ENCODE data around the gene ITPKB.
"Not testable (repeated sequence)": the region's sequence is repeated elsewhere in the genome, so short reads cannot be mapped to it uniquely, and the experiment has no call there.

The ITPKB gene

DNA sequence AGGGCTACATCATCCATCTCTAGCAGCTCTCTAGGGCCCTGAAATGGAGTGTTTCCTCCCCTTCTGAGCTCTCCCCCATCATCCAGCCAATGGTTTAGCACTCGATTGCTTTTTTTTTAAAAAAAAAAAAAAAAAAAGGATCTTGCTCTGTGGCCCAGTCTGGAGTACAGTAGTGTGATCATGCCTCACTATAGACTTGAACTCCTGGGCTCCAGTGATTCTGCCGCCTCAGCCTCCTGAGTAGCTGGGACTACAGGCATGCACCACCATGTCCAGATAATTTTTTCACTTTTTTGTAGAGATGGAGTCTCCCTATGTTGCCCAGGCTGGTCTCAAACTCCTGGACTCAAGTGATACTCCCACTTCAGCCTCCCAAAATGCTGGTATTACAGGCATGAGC is 12.1 kb upstream of the ITPKB start:
- H2BK12ac ChIP-seq (ENCODE audit: low read length) = no peak overlapping the region
- H2BK120ac ChIP-seq (ENCODE audit: low read depth, low read length) = no peak overlapping the region
- no peak overlapping the region for H3K4me2 ChIP-seq (ENCODE audit: insufficient read depth, low read length, poor library complexity, severe bottlenecking)
- no peak overlapping the region for H4K91ac ChIP-seq (ENCODE audit: low read depth, low read length, poor library complexity)
- H3K9me3 ChIP-seq (replicated peaks in 1 of 2; ENCODE audit: control insufficient read depth in 2 of 2, insufficient read depth in 1 of 2, low read depth in 1 of 2, low read length in 2 of 2) = no peaks in the 10 kb centered on the region
- no peak overlapping the region for H3K23ac ChIP-seq (ENCODE audit: low read depth, low read length, poor library complexity)
- no peak overlapping the region for H4K8ac ChIP-seq (ENCODE audit: low read depth, low read length)
- H3K4me3 ChIP-seq (ENCODE audit: low read length in 2 of 2) = no peak overlapping the region
- H3K14ac ChIP-seq (ENCODE audit: low read length) = no peak overlapping the region
- no peaks in the 10 kb centered on the region for H3K79me1 ChIP-seq (ENCODE audit: low read depth, low read length)
- H2AK5ac ChIP-seq (ENCODE audit: low read depth, low read length) = no peak overlapping the region
- no CpG with 5 or more reads among the region's 2 CpGs for WGBS, 2 donors (ENCODE audit: extremely low coverage in 2 of 2, insufficient read length in 2 of 2, insufficient replicate concordance in 1 of 2)
- H3K27me3 ChIP-seq (ENCODE audit: control insufficient read depth in 3 of 3, insufficient read depth in 3 of 3, low read depth in 1 of 3, low read length in 3 of 3) = peaks cover 0 to 12% (median 0%) of the 10 kb centered on the region in 3 experiments
- no peak overlapping the region for H3K18ac ChIP-seq (ENCODE audit: low read length)
- no peak overlapping the region for H2BK15ac ChIP-seq (ENCODE audit: low read length)
- no peak for DNase-seq (ENCODE audit: low spot score)
- no peaks in the 10 kb centered on the region for H3K4me1 ChIP-seq (ENCODE audit: control insufficient read depth in 2 of 2, insufficient read depth in 1 of 2, low read depth in 1 of 2, low read length in 2 of 2)
- H3K36me3 ChIP-seq (replicated peaks in 1 of 2; ENCODE audit: control insufficient read depth in 2 of 2, insufficient read depth in 2 of 2, low read length in 2 of 2) = no peaks in the 10 kb centered on the region
- H3K27ac ChIP-seq (replicated peaks; ENCODE audit: low read length) = no peak overlapping the region
- H3K4ac ChIP-seq (ENCODE audit: low read length) = no peak overlapping the region
- H2BK5ac ChIP-seq (ENCODE audit: low read length) = no peak overlapping the region
- H2AFZ ChIP-seq (ENCODE audit: low read length) = no peak overlapping the region
- no peak overlapping the region for H3K9ac ChIP-seq (ENCODE audit: low read depth, low read length, poor library complexity)

DNA sequence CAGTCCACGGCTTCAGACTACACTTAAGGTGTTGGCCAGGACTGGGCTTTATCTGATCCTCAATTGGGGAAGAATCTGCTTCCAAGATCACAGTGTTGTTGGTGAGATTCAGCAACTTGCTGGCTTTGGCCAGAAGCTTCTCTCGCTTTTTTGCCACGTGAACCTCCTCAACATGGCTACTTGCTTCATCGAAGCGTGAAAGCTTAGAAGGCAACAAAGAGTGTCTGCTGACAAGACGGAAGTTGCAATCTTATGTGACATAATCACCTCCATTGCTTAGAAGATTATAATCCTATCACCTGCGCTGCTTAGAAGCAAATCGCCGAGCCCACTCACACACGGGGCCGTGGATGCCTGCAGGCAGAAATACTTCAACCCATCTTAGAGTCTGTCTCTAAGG is 10.4 kb upstream of the ITPKB start:
- no peak for DNase-seq (ENCODE audit: low spot score)
- Histone ChIP-seq H2BK5ac (ENCODE audit: low read length) (no peak overlapping the region), H2BK12ac (ENCODE audit: low read length) (no peak overlapping the region), H3K9me3 (replicated peaks in 1 of 2; ENCODE audit: control insufficient read depth in 2 of 2, insufficient read depth in 1 of 2, low read depth in 1 of 2, low read length in 2 of 2) (no peaks in the 10 kb centered on the region), H3K79me1 (ENCODE audit: low read depth, low read length) (no peaks in the 10 kb centered on the region), H3K23ac (ENCODE audit: low read depth, low read length, poor library complexity) (no peak overlapping the region), H3K14ac (ENCODE audit: low read length) (no peak overlapping the region), H3K36me3 (replicated peaks in 1 of 2; ENCODE audit: control insufficient read depth in 2 of 2, insufficient read depth in 2 of 2, low read length in 2 of 2) (no peaks in the 10 kb centered on the region), H3K4me2 (ENCODE audit: insufficient read depth, low read length, poor library complexity, severe bottlenecking) (no peak overlapping the region), H4K91ac (ENCODE audit: low read depth, low read length, poor library complexity) (no peak overlapping the region), H3K9ac (ENCODE audit: low read depth, low read length, poor library complexity) (no peak overlapping the region), H2BK120ac (ENCODE audit: low read depth, low read length) (no peak overlapping the region), H3K27ac (replicated peaks; ENCODE audit: low read length) (no peak overlapping the region), H4K8ac (ENCODE audit: low read depth, low read length) (no peak overlapping the region), H3K18ac (ENCODE audit: low read length) (no peak overlapping the region), H3K4me1 (ENCODE audit: control insufficient read depth in 2 of 2, insufficient read depth in 1 of 2, low read depth in 1 of 2, low read length in 2 of 2) (no peaks in the 10 kb centered on the region), H2AK5ac (ENCODE audit: low read depth, low read length) (no peak overlapping the region), H3K4ac (ENCODE audit: low read length) (no peak overlapping the region), H3K27me3 (ENCODE audit: control insufficient read depth in 3 of 3, insufficient read depth in 3 of 3, low read depth in 1 of 3, low read length in 3 of 3) (peaks cover 0 to 12% (median 0%) of the 10 kb centered on the region in 3 experiments), H3K4me3 (ENCODE audit: low read length in 2 of 2) (no peak overlapping the region), H2BK15ac (ENCODE audit: low read length) (no peak overlapping the region), H2AFZ (ENCODE audit: low read length) (no peak overlapping the region)
- no CpG with 5 or more reads among the region's 11 CpGs for WGBS, 2 donors (ENCODE audit: extremely low coverage in 2 of 2, insufficient read length in 2 of 2, insufficient replicate concordance in 1 of 2)

DNA sequence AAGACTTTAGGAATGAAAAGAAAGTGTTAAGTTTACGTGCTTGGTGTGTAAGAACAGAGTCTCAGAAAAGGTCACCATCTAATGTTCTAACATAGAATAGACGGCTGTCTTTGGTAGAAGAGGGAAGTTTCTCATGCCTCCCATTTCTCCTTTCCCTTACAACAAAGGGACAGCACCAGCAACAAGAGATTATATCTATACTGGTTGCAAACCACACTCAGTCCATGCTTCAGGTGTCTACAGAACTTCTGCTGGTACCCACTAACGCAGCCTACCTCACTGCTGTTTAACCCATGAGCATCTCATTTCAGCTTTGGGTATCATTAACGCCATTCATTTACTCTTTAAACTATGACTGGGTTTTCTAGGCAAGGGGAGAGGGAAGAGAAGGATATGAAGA is 9.2 kb upstream of the ITPKB start:
- Histone ChIP-seq H3K9me3 (replicated peaks in 1 of 2; ENCODE audit: control insufficient read depth in 2 of 2, insufficient read depth in 1 of 2, low read depth in 1 of 2, low read length in 2 of 2) (no peaks in the 10 kb centered on the region), H3K27me3 (ENCODE audit: control insufficient read depth in 3 of 3, insufficient read depth in 3 of 3, low read depth in 1 of 3, low read length in 3 of 3) (peaks cover 0 to 12% (median 0%) of the 10 kb centered on the region in 3 experiments), H3K4me2 (ENCODE audit: insufficient read depth, low read length, poor library complexity, severe bottlenecking) (no peak overlapping the region), H3K14ac (ENCODE audit: low read length) (no peak overlapping the region), H3K4me3 (ENCODE audit: low read length in 2 of 2) (no peak overlapping the region), H3K23ac (ENCODE audit: low read depth, low read length, poor library complexity) (no peak overlapping the region), H3K18ac (ENCODE audit: low read length) (no peak overlapping the region), H4K91ac (ENCODE audit: low read depth, low read length, poor library complexity) (no peak overlapping the region), H2AK5ac (ENCODE audit: low read depth, low read length) (no peak overlapping the region), H3K36me3 (replicated peaks in 1 of 2; ENCODE audit: control insufficient read depth in 2 of 2, insufficient read depth in 2 of 2, low read length in 2 of 2) (no peaks in the 10 kb centered on the region), H2BK12ac (ENCODE audit: low read length) (no peak overlapping the region), H2BK5ac (ENCODE audit: low read length) (no peak overlapping the region), H3K4ac (ENCODE audit: low read length) (no peak overlapping the region), H2AFZ (ENCODE audit: low read length) (no peak overlapping the region), H3K79me1 (ENCODE audit: low read depth, low read length) (no peaks in the 10 kb centered on the region), H3K9ac (ENCODE audit: low read depth, low read length, poor library complexity) (no peak overlapping the region), H3K27ac (replicated peaks; ENCODE audit: low read length) (no peak overlapping the region), H2BK15ac (ENCODE audit: low read length) (no peak overlapping the region), H2BK120ac (ENCODE audit: low read depth, low read length) (no peak overlapping the region), H4K8ac (ENCODE audit: low read depth, low read length) (no peak overlapping the region), H3K4me1 (ENCODE audit: control insufficient read depth in 2 of 2, insufficient read depth in 1 of 2, low read depth in 1 of 2, low read length in 2 of 2) (no peaks in the 10 kb centered on the region)
- WGBS, 2 donors (ENCODE audit: extremely low coverage in 2 of 2, insufficient read length in 2 of 2, insufficient replicate concordance in 1 of 2) = no CpG with 5 or more reads among the region's 4 CpGs
- no peak for DNase-seq (ENCODE audit: low spot score)

DNA sequence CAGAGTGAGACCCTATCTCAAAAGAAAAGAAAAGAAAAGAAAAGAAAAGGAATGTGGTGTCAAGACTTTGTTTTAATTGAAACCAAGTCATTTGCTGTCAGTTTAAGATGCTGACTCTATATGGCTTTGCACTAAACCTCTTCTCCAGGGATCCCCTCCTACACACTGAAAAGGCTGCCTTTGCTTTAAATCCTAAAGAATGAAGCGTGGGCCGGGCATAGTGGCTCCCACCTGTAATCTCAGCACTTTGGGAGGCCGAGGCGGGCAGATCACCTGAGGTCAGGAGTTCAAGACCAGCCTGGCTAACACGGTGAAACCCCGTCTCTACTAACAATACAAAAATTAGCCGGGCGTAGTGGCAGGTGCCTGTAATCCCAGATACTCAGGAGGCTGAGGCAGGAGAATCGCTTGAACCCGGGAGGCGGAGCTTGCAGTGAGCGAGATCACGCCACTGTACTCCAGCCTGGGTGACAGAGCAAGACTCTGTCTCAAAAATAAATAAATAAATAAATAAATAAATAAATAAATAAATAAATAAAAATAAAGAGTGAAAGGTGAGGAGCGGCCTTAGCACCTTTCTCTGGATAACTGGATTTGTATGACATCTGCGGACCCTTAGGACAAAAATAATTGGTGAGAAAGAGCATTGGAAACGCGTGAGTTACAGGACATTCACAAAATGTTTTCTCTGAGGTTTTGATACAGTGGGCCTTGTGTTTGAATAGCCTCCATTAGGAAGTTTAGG is 8.6 kb upstream of the ITPKB start:
- not testable (repeated sequence) for H3K36me3 ChIP-seq (replicated peaks in 1 of 2; ENCODE audit: control insufficient read depth in 2 of 2, insufficient read depth in 2 of 2, low read length in 2 of 2); H3K4me1 ChIP-seq (ENCODE audit: control insufficient read depth in 2 of 2, insufficient read depth in 1 of 2, low read depth in 1 of 2, low read length in 2 of 2); H3K27ac ChIP-seq (replicated peaks; ENCODE audit: low read length); H3K18ac ChIP-seq (ENCODE audit: low read length); H3K9ac ChIP-seq (ENCODE audit: low read depth, low read length, poor library complexity); H3K79me1 ChIP-seq (ENCODE audit: low read depth, low read length); H3K14ac ChIP-seq (ENCODE audit: low read length); H2AFZ ChIP-seq (ENCODE audit: low read length); H2BK120ac ChIP-seq (ENCODE audit: low read depth, low read length); H3K4me3 ChIP-seq (ENCODE audit: low read length in 2 of 2); H2BK15ac ChIP-seq (ENCODE audit: low read length); H3K23ac ChIP-seq (ENCODE audit: low read depth, low read length, poor library complexity); H2BK5ac ChIP-seq (ENCODE audit: low read length); H2AK5ac ChIP-seq (ENCODE audit: low read depth, low read length); H3K4ac ChIP-seq (ENCODE audit: low read length); H3K4me2 ChIP-seq (ENCODE audit: insufficient read depth, low read length, poor library complexity, severe bottlenecking); H4K8ac ChIP-seq (ENCODE audit: low read depth, low read length); DNase-seq (ENCODE audit: low spot score); H4K91ac ChIP-seq (ENCODE audit: low read depth, low read length, poor library complexity); H2BK12ac ChIP-seq (ENCODE audit: low read length); H3K9me3 ChIP-seq (replicated peaks in 1 of 2; ENCODE audit: control insufficient read depth in 2 of 2, insufficient read depth in 1 of 2, low read depth in 1 of 2, low read length in 2 of 2)
- no CpG with 5 or more reads among the region's 17 CpGs for WGBS, 2 donors (ENCODE audit: extremely low coverage in 2 of 2, insufficient read length in 2 of 2, insufficient replicate concordance in 1 of 2)
- peaks cover 0 to 12% (median 0%) of the 10 kb centered on the region in 3 experiments for H3K27me3 ChIP-seq (ENCODE audit: control insufficient read depth in 3 of 3, insufficient read depth in 3 of 3, low read depth in 1 of 3, low read length in 3 of 3)
